Psoas muscle (tissue), 8 donors: ENCODE data around the gene EIF1AD. TPM values are rescaled to one million over a fixed set of nuclear protein-coding genes. Genes with fewer than 3 reads are reported as not detected.
A peak's percentile ranks its signal among the peaks of the same experiment; 100 is the strongest.
"Not testable (repeated sequence)": the region's sequence is repeated elsewhere in the genome, so short reads cannot be mapped to it uniquely, and the experiment has no call there.

ENCODE experiments used
- ATAC-seq, 4 donors: fragments of 200-7000 bp; cut with Tn5 transposase; one replicate each; pipeline ENCODE4 v1.9.1; 2020; ENCODE audit warnings: moderate library complexity in 3 of 4, mild to moderate bottlenecking in 2 of 4
- DNase-seq, 2 donors: peaks; one replicate each; pipeline ENCODE4 v3.0.0-alpha.2; 2020
- H3K27ac ChIP-seq: fragments of 200-600 bp; one replicate; pipeline ENCODE4 v1.8.0; 2022
- H3K27me3 ChIP-seq, 3 donors: fragments of 200-600 bp in 1 of 3; one replicate each; pipeline versions ENCODE4 v1.6.1 to v1.8.0; 2013 to 2022; ENCODE audit warnings: low read length in 2 of 3, mild to moderate bottlenecking in 2 of 3, moderate library complexity in 1 of 3; ENCODE audit not compliant: insufficient read depth in 3 of 3
- H3K36me3 ChIP-seq, 2 donors: fragments of 200-600 bp in 1 of 2; one replicate each; pipeline versions ENCODE4 v1.6.1 to v1.8.0; 2013 to 2022; ENCODE audit warnings: low read depth in 1 of 2, mild to moderate bottlenecking in 1 of 2, moderate library complexity in 1 of 2; ENCODE audit not compliant: insufficient read depth in 1 of 2
- H3K4me1 ChIP-seq: fragments of 200-600 bp; one replicate; pipeline ENCODE4 v1.8.0; 2022
- H3K4me3 ChIP-seq: fragments of 200-600 bp; one replicate; pipeline ENCODE4 v1.8.0; 2022; ENCODE audit warnings: mild to moderate bottlenecking
- H3K9me3 ChIP-seq: fragments of 200-600 bp; one replicate; pipeline ENCODE4 v1.8.0; 2022
- CTCF ChIP-seq: fragments of 200-600 bp; IDR thresholded peaks from one replicate; pipeline ENCODE4 v1.8.0; 2022; ENCODE audit warnings: antibody characterized with exemption
- WGBS, 3 donors: extraction: QIAGEN DNeasy Blood & Tissue Kit; methylation state at CpG; one replicate each; pipeline versions ENCODE4 v1.1.6 to v1.1.7; 2013; 5-methylcytosine and 5-hydroxymethylcytosine counted together
- intact Hi-C, 2 donors: fragments of 100-400 bp; cut with DNase I; formaldehyde crosslinking; loops; one replicate each; pipeline versions ENCODE4 v1.11.0 to v1.14.2; 2022
- polyA plus RNA-seq, 3 donors: library from polyadenylated mRNA; stranded (reverse); fragments of 200-250 nt; gene quantifications; one replicate each; pipeline ENCODE4 v1.2.3, GENCODE V29; 2013
- total RNA-seq, 4 donors: library from RNA; stranded (reverse); fragmentation: NEBNext Ultra II Directional in 2 of 4; extraction: Animal tissue kit (Norgen Biotek cat#: 25700) in 2 of 4; gene quantifications; one replicate each; pipeline versions ENCODE4 v1.2.1 to v1.2.4, GENCODE V29; 2021 to 2023
- donor health status: healthy with polysubstance abuse.
- donor health status: DM: no; HTN: no; CAD: no; lungs with moderate emphysema.
- donor health status: Bipolar disorder and iron deficiency.
- donor health status: healthy.
- donor health status: DM: yes; HTN: yes; CAD: no.
- donor health status: DM: no; HTN: no; CAD: no.
- donor health status: DM: no; HTN: no; CAD: no.
- donor health status: DM: yes; HTN: yes; CAD: no.

Gene EIF1AD
- total and polyA plus RNA-seq, 7 donors: 24.8 to 63.1 (median 32.3) TPM

DNA sequence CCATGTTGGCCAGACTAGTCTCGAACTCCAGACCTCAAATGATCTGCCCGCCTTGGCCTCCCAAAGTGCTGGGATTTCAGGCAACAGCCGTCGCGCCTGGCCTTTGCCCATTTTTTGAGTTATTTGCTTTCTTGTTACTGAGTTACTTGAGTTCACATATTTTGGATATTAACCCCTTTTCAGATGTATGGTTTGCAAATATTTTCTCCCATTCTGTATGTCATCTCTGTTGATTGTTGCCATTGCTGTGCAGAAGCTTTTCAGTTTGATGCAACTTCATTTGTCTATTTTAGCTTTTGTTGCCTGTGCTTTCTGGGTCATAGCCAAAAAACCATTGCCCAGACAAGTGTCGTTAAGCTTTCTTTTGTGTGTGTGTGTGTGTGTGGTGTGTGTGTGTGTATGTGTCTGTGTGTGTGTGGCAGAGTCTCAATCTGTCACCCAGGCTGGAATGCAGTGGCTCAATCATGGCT lies 49.9 kb downstream of the EIF1AD start:
- intact Hi-C loops: no loop called here
- Histone ChIP-seq H3K4me3 (no peak overlapping the region), H3K27ac (no peak overlapping the region), H3K9me3 (no peaks in the 10 kb centered on the region), H3K36me3 (no peaks in the 10 kb centered on the region), H3K27me3 (peaks cover 0 to 5% (median 0%) of the 10 kb centered on the region in 3 donors), H3K4me1 (no peaks in the 10 kb centered on the region)
- 42 to 50% (median 46%) methylated on average over 6 of the region's 6 CpGs for WGBS, 3 donors
- no peak for DNase-seq
- no peak for TF ChIP-seq CTCF
- no peak for ATAC-seq

- H3K27me3 ChIP-seq, DNase-seq, H3K4me3 ChIP-seq, H3K27ac ChIP-seq, H3K36me3 ChIP-seq, H3K9me3 ChIP-seq, intact Hi-C loops, ATAC-seq, H3K4me1 ChIP-seq: not testable (repeated sequence)
- WGBS, 3 donors: 39 to 49% (median 43%) methylated on average over 3 of the region's 3 CpGs
These were observed 50.3 kb downstream of the EIF1AD start for GRCh38 chr11:65951641-65952040.

DNA sequence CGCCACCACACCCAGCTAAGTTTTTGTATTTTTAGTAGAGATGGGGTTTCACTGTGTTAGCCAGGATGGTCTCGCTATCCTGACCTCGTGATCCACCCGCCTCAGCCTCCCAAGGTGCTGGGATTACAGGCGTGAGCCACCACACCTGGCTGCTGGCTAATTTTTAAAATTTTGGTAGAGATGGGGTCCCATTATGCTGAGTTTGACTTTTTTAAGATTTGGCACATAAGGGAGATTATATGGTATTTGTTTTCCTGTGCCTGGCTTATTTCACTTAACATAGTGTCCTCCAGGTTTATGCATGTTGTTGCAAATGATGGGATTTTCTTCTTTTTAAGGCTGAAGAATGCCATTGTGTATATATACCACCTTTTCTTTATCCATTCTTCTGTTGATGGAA lies 51.2 kb downstream of the EIF1AD start:
- H3K4me1 ChIP-seq, H3K9me3 ChIP-seq, ATAC-seq, H3K4me3 ChIP-seq, H3K27ac ChIP-seq, H3K27me3 ChIP-seq, H3K36me3 ChIP-seq, intact Hi-C loops, DNase-seq: not testable (repeated sequence)
- WGBS, 3 donors: 90 to 95% (median 95%) methylated on average over 5 of the region's 5 CpGs

GRCh38 chr11:65947603-65948125 lies 54.3 kb downstream of the EIF1AD start:
- ATAC-seq: no peak
- Histone ChIP-seq H3K36me3 (no peaks in the 10 kb centered on the region), H3K27me3 (peaks cover 0 to 4% (median 0%) of the 10 kb centered on the region in 3 donors), H3K27ac (no peak overlapping the region), H3K4me3 (no peak overlapping the region), H3K9me3 (no peaks in the 10 kb centered on the region), H3K4me1 (no peaks in the 10 kb centered on the region)
- no peak for TF ChIP-seq CTCF
- intact Hi-C loops: no loop called here
- no peak for DNase-seq
- 74 to 82% (median 77%) methylated on average over 12 of the region's 12 CpGs for WGBS, 3 donors

DNA sequence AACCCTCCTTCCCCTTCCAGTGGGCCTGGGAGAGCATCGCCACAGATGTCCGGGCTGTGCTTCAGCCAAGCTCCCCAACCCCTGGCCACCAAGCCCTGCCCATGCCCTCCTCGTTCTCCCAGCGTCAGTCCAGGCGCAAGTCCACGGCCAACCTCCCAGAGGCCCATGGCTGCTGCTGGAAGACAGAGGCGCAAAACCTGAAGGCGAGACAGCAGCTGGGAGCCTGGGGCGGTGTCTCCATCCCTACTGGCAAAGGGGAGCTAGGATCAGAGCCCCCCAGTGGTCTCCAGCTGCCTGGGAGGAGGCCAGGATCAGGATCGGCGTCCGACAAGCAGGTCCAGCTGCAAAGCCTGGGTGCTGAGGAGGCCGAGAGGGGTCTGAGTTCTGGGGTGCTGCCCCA lies 54.8 kb downstream of the EIF1AD start:
- H3K36me3 ChIP-seq: no peaks in the 10 kb centered on the region
- no peak for DNase-seq
- H3K27ac ChIP-seq: no peak overlapping the region
- no peak for TF ChIP-seq CTCF
- WGBS, 3 donors: 22 to 24% (median 22%) methylated on average over 11 to 13 of the region's 13 CpGs
- no peaks in the 10 kb centered on the region for H3K9me3 ChIP-seq
- H3K4me3 ChIP-seq: no peak overlapping the region
- intact Hi-C loops: no loop called here
- H3K4me1 ChIP-seq: no peaks in the 10 kb centered on the region
- H3K27me3 ChIP-seq: peaks cover 0 to 4% (median 0%) of the 10 kb centered on the region in 3 donors
- no peak for ATAC-seq

GRCh38 chr11:65946655-65947054 lies 55.3 kb downstream of the EIF1AD start:
- no peak for DNase-seq
- H3K4me3 ChIP-seq: no peak overlapping the region
- peaks cover 0 to 4% (median 0%) of the 10 kb centered on the region in 3 donors for H3K27me3 ChIP-seq
- peak in 1 of 4 donors; percentile 27 for ATAC-seq
- no peak overlapping the region for H3K27ac ChIP-seq
- no peaks in the 10 kb centered on the region for H3K4me1 ChIP-seq
- H3K9me3 ChIP-seq: no peaks in the 10 kb centered on the region
- no peak for TF ChIP-seq CTCF
- intact Hi-C loops: no loop called here
- WGBS, 3 donors: 82 to 87% (median 86%) methylated on average over 4 of the region's 4 CpGs
- H3K36me3 ChIP-seq: no peaks in the 10 kb centered on the region
